IMR-90 (cell line): Measurements from ENCODE around the gene PRF1. TPM values are rescaled to one million over a fixed set of nuclear protein-coding genes. Genes with fewer than 3 reads are reported as not detected.
A peak's percentile ranks its signal among the peaks of the same experiment; 100 is the strongest.

Source experiments
- ATAC-seq: fragments of 200-7000 bp; cut with Tn5 transposase; 2 replicates; pipeline ENCODE4 v1.9.1; 2020; ENCODE audit warnings: low read depth, mild to moderate bottlenecking, moderate library complexity
- BruUV-seq: library from RNA; stranded (reverse); fragments of 400-500 nt; replicated peaks from 2 replicates; lab custom pipeline; 2021; lab: Mats Ljungman, UMichigan
- CTCF ChIA-PET: fragments of 300-600 bp; formaldehyde crosslinking; extraction: SDS; loops from one replicate; lab custom pipeline; 2021; ENCODE audit warnings: antibody characterized with exemption; lab: Yijun Ruan, JAX
- POLR2A ChIA-PET: fragments of 300-600 bp; sonication (Branson Sonifier 250); formaldehyde crosslinking; loops from one replicate; lab custom pipeline; 2022; ENCODE audit warnings: antibody characterized with exemption; ENCODE audit not compliant: unreplicated experiment; lab: Charles Lee
- DNase-seq: peaks from one replicate; pipeline ENCODE4 v3.0.0; 2013
- H2AFZ ChIP-seq: replicated peaks from 2 replicates; pipeline ENCODE3; 2013; ENCODE audit warnings: low read length, mild to moderate bottlenecking; ENCODE audit not compliant: poor library complexity
- H2AK5ac ChIP-seq: 2 replicates; pipeline ENCODE4 v1.6.1; 2013; ENCODE audit warnings: low read depth, low read length, inconsistent platforms
- H2AK9ac ChIP-seq: replicated peaks from 2 replicates; pipeline ENCODE3; 2013; ENCODE audit warnings: mild to moderate bottlenecking, low read depth, low read length, moderate library complexity; ENCODE audit not compliant: poor library complexity
- H2BK120ac ChIP-seq: 2 replicates; pipeline ENCODE4 v1.6.1; 2013; ENCODE audit warnings: low read depth, low read length, inconsistent platforms
- H2BK15ac ChIP-seq: 3 replicates; pipeline ENCODE4 v1.6.1; 2013; ENCODE audit warnings: low read depth, low read length, inconsistent platforms
- H2BK20ac ChIP-seq: 2 replicates; pipeline ENCODE4 v1.6.1; 2013; ENCODE audit warnings: low read depth, mild to moderate bottlenecking, inconsistent platforms, low read length, moderate library complexity
- H2BK5ac ChIP-seq: 2 replicates; pipeline ENCODE4 v1.6.1; 2013; ENCODE audit warnings: mild to moderate bottlenecking, low read depth, low read length, inconsistent platforms; ENCODE audit not compliant: poor library complexity, severe bottlenecking
- H3K14ac ChIP-seq: replicated peaks from 2 replicates; pipeline ENCODE4 v1.6.1; 2013; ENCODE audit warnings: low read depth, low read length, inconsistent platforms
- H3K18ac ChIP-seq: 2 replicates; pipeline ENCODE4 v1.6.1; 2013; ENCODE audit warnings: low read depth, low read length, control low read depth
- H3K23ac ChIP-seq: 2 replicates; pipeline ENCODE4 v1.6.1; 2013; ENCODE audit warnings: low read depth, low read length, inconsistent platforms
- H3K27ac ChIP-seq: 2 replicates; pipeline ENCODE4 v1.5.1; 2013; ENCODE audit warnings: mild to moderate bottlenecking, control low read depth, low read length; ENCODE audit not compliant: insufficient read depth
- H3K27me3 ChIP-seq: 2 replicates; pipeline ENCODE4 v1.6.1; 2013; ENCODE audit warnings: low read length; ENCODE audit not compliant: control insufficient read depth, insufficient read depth
- H3K36me3 ChIP-seq: 2 replicates; pipeline ENCODE4 v1.6.1; 2013; ENCODE audit warnings: low read length, mixed read lengths; ENCODE audit not compliant: control insufficient read depth, insufficient read depth
- H3K4ac ChIP-seq: 2 replicates; pipeline ENCODE4 v1.6.1; 2013; ENCODE audit warnings: low read depth, low read length, inconsistent platforms
- H3K4me1 ChIP-seq: 2 replicates; pipeline ENCODE4 v1.6.1; 2013; ENCODE audit warnings: low read length, mixed read lengths; ENCODE audit not compliant: control insufficient read depth, insufficient read depth
- H3K4me2 ChIP-seq: 2 replicates; pipeline ENCODE4 v1.6.1; 2013; ENCODE audit warnings: low read depth, mild to moderate bottlenecking, control low read depth, low read length, moderate library complexity
- H3K4me3 ChIP-seq: 2 replicates; pipeline ENCODE4 v1.5.1; 2013; ENCODE audit warnings: low read depth, mild to moderate bottlenecking, control low read depth, low read length, moderate library complexity; ENCODE audit not compliant: insufficient read depth
- H3K56ac ChIP-seq: 2 replicates; pipeline ENCODE4 v1.6.1; 2013; ENCODE audit warnings: low read length, inconsistent platforms; ENCODE audit not compliant: insufficient read depth; ENCODE audit errors: extremely low read depth
- H3K79me1 ChIP-seq, 2 experiments: 2 replicates each; pipeline ENCODE4 v1.6.1; 2013; ENCODE audit warnings: low read length in 2 of 2, inconsistent platforms in 1 of 2, low read depth in 1 of 2
- H3K9ac ChIP-seq: 2 replicates; pipeline ENCODE4 v1.6.1; 2013; ENCODE audit warnings: low read depth, low read length, control low read depth
- H3K9me1 ChIP-seq: 2 replicates; pipeline ENCODE4 v1.6.1; 2013; ENCODE audit warnings: low read length, inconsistent platforms; ENCODE audit not compliant: insufficient read depth
- H3K9me3 ChIP-seq: 2 replicates; pipeline ENCODE4 v1.6.1; 2013; ENCODE audit warnings: low read length; ENCODE audit not compliant: control insufficient read depth, insufficient read depth
- H4K20me1 ChIP-seq: 2 replicates; pipeline ENCODE4 v1.6.1; 2013; ENCODE audit warnings: low read length, inconsistent platforms; ENCODE audit not compliant: insufficient read depth
- H4K5ac ChIP-seq: 2 replicates; pipeline ENCODE4 v1.6.1; 2013; ENCODE audit warnings: mild to moderate bottlenecking, low read depth, low read length, control low read depth
- H4K8ac ChIP-seq, 2 experiments: 2 replicates each; pipeline ENCODE4 v1.6.1; 2013; ENCODE audit warnings: low read depth in 2 of 2, low read length in 2 of 2, control low read depth in 1 of 2, inconsistent platforms in 1 of 2
- H4K91ac ChIP-seq: 2 replicates; pipeline ENCODE4 v1.6.1; 2013; ENCODE audit warnings: low read depth, low read length, inconsistent platforms; ENCODE audit not compliant: insufficient read depth
- CTCF ChIP-seq: conservative IDR thresholded peaks from 2 replicates; pipeline ENCODE4 v1.5.1; 2012; ENCODE audit warnings: mild to moderate bottlenecking, low read depth, low read length, improper control_type of control experiment
- ELK1 ChIP-seq: fragments of 150-350 bp; IDR thresholded peaks from 2 replicates; pipeline ENCODE4 v1.6.1; 2016; ENCODE audit warnings: low read depth, mild to moderate bottlenecking, low read length, moderate library complexity, borderline replicate concordance
- RAD21 ChIP-seq: IDR thresholded peaks from 2 replicates; pipeline ENCODE4 v1.6.1; 2012; ENCODE audit warnings: low read length, improper control_type of control experiment
- SMC3 ChIP-seq: fragments of 150-350 bp; IDR thresholded peaks from 2 replicates; pipeline ENCODE4 v1.6.1; 2016; ENCODE audit warnings: low read depth, mild to moderate bottlenecking, antibody characterized with exemption, low read length, moderate library complexity
- USF2 ChIP-seq: fragments of 150-350 bp; IDR thresholded peaks from 2 replicates; pipeline ENCODE4 v1.6.1; 2017; ENCODE audit warnings: mild to moderate bottlenecking, antibody characterized with exemption, low read length, low read depth
- WGBS, 2 experiments: methylation state at CpG; one replicate each; pipeline versions ENCODE4 v1.1.5 to v1.1.7; 2013; ENCODE audit warnings: missing lambda C conversion rate in 2 of 2; ENCODE audit not compliant: insufficient read length in 1 of 2; ENCODE audit errors: extremely low coverage in 2 of 2; 5-methylcytosine and 5-hydroxymethylcytosine counted together
- dilution Hi-C: fragments of 300-500 bp; cut with HindIII; formaldehyde crosslinking; loops from one replicate; pipeline ENCODE4 v1.14.3; 2018; ENCODE audit warnings: low sequenced_read_pairs; ENCODE audit not compliant: unreplicated experiment
- in situ Hi-C: fragments of 300-500 bp; cut with MboI; formaldehyde crosslinking; loops from 3 replicates; pipeline ENCODE4 v1.14.3; 2019; ENCODE audit warnings: low sequenced_read_pairs, inconsistent platforms, mixed read lengths
- intact Hi-C: fragments of 100-400 bp; cut with micrococcal nuclease; formaldehyde crosslinking; loops from 2 replicates; pipeline ENCODE4 v1.10.0; 2022
- polyA plus RNA-seq, 3 experiments: library from polyadenylated mRNA; depleted of rRNA; stranded (reverse); fragments of >200 nt; gene quantifications; 2 replicates each; pipeline ENCODE4 v1.2.3, GENCODE V29; 2012; ENCODE audit warnings: low replicate concordance in 1 of 3
- total RNA-seq: library from RNA; depleted of rRNA; stranded (reverse); fragments of >200 nt; gene quantifications from 2 replicates; pipeline ENCODE4 v1.2.3, GENCODE V29; 2012

Gene PRF1
- total and polyA plus RNA-seq, 2 of the 4 experiments (the other 2 are of a cell fraction), result not detected

- no peak overlapping the region for H3K27ac ChIP-seq
- ATAC-seq (peak; percentile 73), DNase-seq (peak; percentile 48)
- H4K20me1 ChIP-seq, result no peaks in the 10 kb centered on the region
- H3K4me2 ChIP-seq, result no peak overlapping the region
- no peak overlapping the region for H2BK5ac ChIP-seq
- TF ChIP-seq ELK1 (no peak), USF2 (no peak), CTCF (peak; percentile 80), RAD21 (peak; percentile 92), SMC3 (peak; percentile 85)
- H3K9me3 ChIP-seq, result no peaks in the 10 kb centered on the region
- no TSS peak for BruUV-seq
- ChIA-PET POLR2A (no interaction called here), CTCF (interaction anchor here (0.6 to 0.8 kb wide), 2 partner anchors 12 to 349 kb away, joined by 3 read pairs; no protein-coding TSS in a partner anchor)
- H2BK120ac ChIP-seq, result no peak overlapping the region
- H3K79me1 ChIP-seq, result no peaks in the 10 kb centered on the region
- H2AK5ac ChIP-seq, result no peak overlapping the region
- H3K4ac ChIP-seq, result no peak overlapping the region
- H4K91ac ChIP-seq, result no peak overlapping the region
- H3K27me3 ChIP-seq, result peaks cover 3% of the 10 kb centered on the region; the same call in 1 of the 2 replicates
- intact Hi-C loops (loop anchor here (1.0 to 5.0 kb wide), 5 partner anchors 69 to 330 kb away; partner anchors contain the start of gene ADAMTS14), in situ Hi-C loops (loop anchor here (5.0 kb wide), 2 partner anchors 212 to 332 kb away; no protein-coding TSS in a partner anchor), dilution Hi-C loops (no loop called here)
- H3K56ac ChIP-seq, result no peak overlapping the region
- no peak overlapping the region for H4K8ac ChIP-seq
- peaks cover 11% of the 10 kb centered on the region for H3K9me1 ChIP-seq
- peaks cover 9% of the 10 kb centered on the region for H3K4me1 ChIP-seq
- H2AFZ ChIP-seq, result no peak overlapping the region
- H3K14ac ChIP-seq, result no peak overlapping the region
- H3K36me3 ChIP-seq, result no peaks in the 10 kb centered on the region
- no peak overlapping the region for H3K4me3 ChIP-seq
- H4K5ac ChIP-seq, result no peak overlapping the region
- no peak overlapping the region for H3K18ac ChIP-seq
- H3K9ac ChIP-seq, result no peak overlapping the region
- 100% methylated on average over 2 of the region's 3 CpGs; no CpG with 5 or more reads in 1 of the 2 experiments for WGBS, 2 experiments
- no peak overlapping the region for H2BK15ac ChIP-seq
- H2AK9ac ChIP-seq, result no peak overlapping the region
- no peak overlapping the region for H2BK20ac ChIP-seq
- no peak overlapping the region for H3K23ac ChIP-seq
Observed at GRCh38 chr10:70549962-70550458, 52.5 kb downstream of the PRF1 start.
